Fibroblast of lung (primary cell): Measurements from ENCODE around the gene KRTAP4-9. TPM values are rescaled to one million over a fixed set of nuclear protein-coding genes. Genes with fewer than 3 reads are reported as not detected.
"Not testable (repeated sequence)": the region's sequence is repeated elsewhere in the genome, so short reads cannot be mapped to it uniquely, and the experiment has no call there.

ENCODE experiments used
- DNase-seq, 2 donors: peaks; one replicate each; pipeline versions ENCODE4 v3.0.0 to v3.0.0-alpha.2; 2010; ENCODE audit warnings: low read depth in 2 of 2
- H2AFZ ChIP-seq: 2 replicates; pipeline ENCODE4 v1.5.1; 2012; ENCODE audit warnings: low read length, control low read depth, inconsistent platforms
- H3K27ac ChIP-seq: 2 replicates; pipeline ENCODE4 v1.5.1; 2011; ENCODE audit warnings: low read length, control low read depth; ENCODE audit not compliant: insufficient read depth
- H3K27me3 ChIP-seq: 2 replicates; pipeline ENCODE4 v1.5.1; 2011; ENCODE audit warnings: mild to moderate bottlenecking, low read length; ENCODE audit not compliant: control insufficient read depth, insufficient read depth
- H3K36me3 ChIP-seq: 2 replicates; pipeline ENCODE4 v1.5.1; 2011; ENCODE audit warnings: low read length; ENCODE audit not compliant: control insufficient read depth, insufficient read depth
- H3K4me1 ChIP-seq: 2 replicates; pipeline ENCODE4 v1.5.1; 2011; ENCODE audit warnings: low read length; ENCODE audit not compliant: control insufficient read depth, insufficient read depth; ENCODE audit errors: extremely low read depth
- H3K4me2 ChIP-seq: 2 replicates; pipeline ENCODE4 v1.5.1; 2011; ENCODE audit warnings: low read length, control low read depth; ENCODE audit not compliant: insufficient read depth; ENCODE audit errors: extremely low read depth
- H3K4me3 ChIP-seq, 4 experiments: fragments of 200-600 bp in 1 of 4; sonication (generic) in 1 of 4; replicated peaks in 1 of 4; 2 replicates each; pipeline ENCODE4 v1.5.1; 2011 to 2016; ENCODE audit warnings: low read length in 4 of 4, low read depth in 3 of 4, mild to moderate bottlenecking in 3 of 4, control low read depth in 2 of 4, inconsistent platforms in 1 of 4, mixed read lengths in 1 of 4; ENCODE audit not compliant: insufficient read depth in 1 of 4; ENCODE audit errors: control extremely low read depth in 1 of 4
- H3K79me2 ChIP-seq: 2 replicates; pipeline ENCODE4 v1.5.1; 2012; ENCODE audit warnings: mild to moderate bottlenecking, low read length, inconsistent platforms; ENCODE audit not compliant: control insufficient read depth, insufficient read depth
- H3K9ac ChIP-seq: 2 replicates; pipeline ENCODE4 v1.5.1; 2011; ENCODE audit warnings: mild to moderate bottlenecking, low read length, control low read depth; ENCODE audit not compliant: insufficient read depth
- H3K9me3 ChIP-seq: 2 replicates; pipeline ENCODE4 v1.5.1; 2012; ENCODE audit warnings: low read depth, low read length; ENCODE audit not compliant: control insufficient read depth, insufficient read depth
- H4K20me1 ChIP-seq: 2 replicates; pipeline ENCODE4 v1.5.1; 2011; ENCODE audit warnings: low read length; ENCODE audit not compliant: control insufficient read depth, insufficient read depth; ENCODE audit errors: extremely low read depth
- EZH2 ChIP-seq: IDR thresholded peaks from 2 replicates; pipeline ENCODE4 v1.5.1; 2012; ENCODE audit warnings: low read length, control low read depth, mild to moderate bottlenecking; ENCODE audit errors: missing control alignments
- polyA minus RNA-seq: library from RNA; depleted of rRNA, polyadenylated mRNA; stranded (reverse); fragments of >200 nt; gene quantifications from 2 replicates; pipeline ENCODE4 v1.2.3, GENCODE V29; 2011; ENCODE audit warnings: low replicate concordance
- polyA plus RNA-seq, 2 donors: library from polyadenylated mRNA; depleted of rRNA in 1 of 2; stranded (reverse) in 1 of 2; unstranded in 1 of 2; fragments of >200 nt; gene quantifications; 2 replicates each; pipeline ENCODE4 v1.2.1, GENCODE V29; 2011 to 2012; ENCODE audit warnings: missing spikeins in 1 of 2
- total RNA-seq: library from RNA; depleted of rRNA; stranded (reverse); fragments of >200 nt; gene quantifications from 2 replicates; pipeline ENCODE4 v1.2.1, GENCODE V29; 2014
- TF ChIP-seq, protein P1 (sequence below), 2 donors: IDR thresholded peaks in 1 of 2; conservative IDR thresholded peaks in 1 of 2; 1 replicate in 1 of 2; 2 replicates in 1 of 2; pipeline ENCODE4 v1.5.1; 2011 to 2012; ENCODE audit warnings: low read length in 2 of 2, control low read depth in 1 of 2, inconsistent platforms in 1 of 2, low read depth in 1 of 2, mild to moderate bottlenecking in 1 of 2

The KRTAP4-9 gene
- total RNA-seq (not detected in 2 replicates), polyA plus RNA-seq (not detected in 2 replicates), polyA minus RNA-seq (not detected in 2 replicates)
- not detected in 2 replicates for polyA plus RNA-seq (2012)

DNA sequence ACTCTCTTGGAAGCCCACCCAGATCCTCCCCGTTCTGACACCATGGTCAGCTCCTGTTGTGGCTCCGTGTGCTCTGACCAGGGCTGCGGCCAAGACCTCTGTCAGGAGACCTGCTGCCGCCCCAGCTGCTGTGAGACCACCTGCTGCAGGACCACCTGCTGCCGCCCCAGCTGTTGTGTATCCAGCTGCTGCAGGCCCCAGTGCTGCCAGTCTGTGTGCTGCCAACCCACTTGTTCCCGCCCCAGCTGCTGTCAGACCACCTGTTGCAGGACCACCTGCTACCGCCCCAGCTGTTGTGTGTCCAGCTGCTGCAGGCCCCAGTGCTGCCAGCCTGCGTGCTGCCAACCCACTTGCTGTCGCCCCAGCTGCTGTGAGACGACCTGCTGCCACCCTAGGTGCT, at the start of gene KRTAP4-9:
TSS of gene KRTAP4-9 (plus strand) at position 43 of the 400 bp plus-strand sequence. CDS start at position 43, 0 bp downstream.
- H3K4me3 ChIP-seq, H3K27ac ChIP-seq, H3K27me3 ChIP-seq, H3K4me2 ChIP-seq, H4K20me1 ChIP-seq, H3K9ac ChIP-seq, H3K9me3 ChIP-seq, H3K4me1 ChIP-seq, H3K36me3 ChIP-seq, H2AFZ ChIP-seq, H3K79me2 ChIP-seq, DNase-seq: not testable (repeated sequence)

DNA sequence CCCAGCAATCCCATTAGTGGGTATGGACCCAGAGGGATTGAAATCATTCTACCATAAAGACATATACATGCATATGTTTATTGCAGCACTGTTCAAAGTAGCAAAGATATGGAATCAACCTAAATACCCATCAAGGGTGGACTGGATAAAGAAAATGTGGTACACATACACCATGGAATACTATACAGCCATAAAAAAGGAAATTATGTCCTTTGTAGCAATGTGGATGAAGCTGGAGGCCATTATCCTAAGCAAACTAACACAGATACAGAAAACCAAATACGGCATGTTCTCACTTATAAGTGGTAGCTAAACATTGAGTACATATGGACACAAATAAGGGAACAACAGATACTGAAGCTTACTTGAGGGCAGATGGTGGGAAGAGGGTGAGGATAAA, 47.6 kb upstream of the KRTAP4-9 start:
- Histone ChIP-seq H3K4me1 (peaks cover 29% of the 10 kb centered on the region), H3K27me3 (no peaks in the 10 kb centered on the region), H3K79me2 (no peaks in the 10 kb centered on the region), H4K20me1 (no peaks in the 10 kb centered on the region), H3K9ac (no peak overlapping the region), H3K4me2 (no peak overlapping the region), H3K4me3 (no peak overlapping the region), H3K9me3 (no peaks in the 10 kb centered on the region), H3K36me3 (no peaks in the 10 kb centered on the region), H3K27ac (no peak overlapping the region), H2AFZ (no peak overlapping the region)
- no peak for DNase-seq
- no peak for TF ChIP-seq EZH2
- TF ChIP-seq, protein P1, sequence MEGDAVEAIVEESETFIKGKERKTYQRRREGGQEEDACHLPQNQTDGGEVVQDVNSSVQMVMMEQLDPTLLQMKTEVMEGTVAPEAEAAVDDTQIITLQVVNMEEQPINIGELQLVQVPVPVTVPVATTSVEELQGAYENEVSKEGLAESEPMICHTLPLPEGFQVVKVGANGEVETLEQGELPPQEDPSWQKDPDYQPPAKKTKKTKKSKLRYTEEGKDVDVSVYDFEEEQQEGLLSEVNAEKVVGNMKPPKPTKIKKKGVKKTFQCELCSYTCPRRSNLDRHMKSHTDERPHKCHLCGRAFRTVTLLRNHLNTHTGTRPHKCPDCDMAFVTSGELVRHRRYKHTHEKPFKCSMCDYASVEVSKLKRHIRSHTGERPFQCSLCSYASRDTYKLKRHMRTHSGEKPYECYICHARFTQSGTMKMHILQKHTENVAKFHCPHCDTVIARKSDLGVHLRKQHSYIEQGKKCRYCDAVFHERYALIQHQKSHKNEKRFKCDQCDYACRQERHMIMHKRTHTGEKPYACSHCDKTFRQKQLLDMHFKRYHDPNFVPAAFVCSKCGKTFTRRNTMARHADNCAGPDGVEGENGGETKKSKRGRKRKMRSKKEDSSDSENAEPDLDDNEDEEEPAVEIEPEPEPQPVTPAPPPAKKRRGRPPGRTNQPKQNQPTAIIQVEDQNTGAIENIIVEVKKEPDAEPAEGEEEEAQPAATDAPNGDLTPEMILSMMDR (conservative IDR thresholded peaks at IDR 0.05 in 1 of 2, IDR thresholded peaks at IDR 0.05 in 1 of 2; ENCODE audit: low read depth in 1 of 2, low read length in 2 of 2): no peak

DNA sequence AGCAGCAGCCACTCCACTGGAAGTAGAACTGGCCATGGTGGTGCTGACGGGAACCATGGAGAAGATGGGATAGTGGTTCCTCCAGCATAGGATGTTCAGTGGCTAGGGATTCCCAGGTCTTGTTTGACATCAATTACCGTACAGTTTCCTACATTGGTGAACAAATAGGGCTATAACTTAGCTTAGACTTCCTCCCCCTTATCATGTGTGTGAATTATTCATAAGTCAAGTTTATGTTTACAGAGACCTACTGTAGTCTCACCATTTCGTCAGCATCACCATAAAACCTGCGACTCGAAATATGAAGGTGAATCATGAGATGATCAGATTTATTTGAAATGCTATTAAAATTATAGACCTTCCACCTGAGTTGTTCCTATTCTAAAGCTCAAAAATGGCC, 46.4 kb upstream of the KRTAP4-9 start:
- H3K79me2 ChIP-seq: no peaks in the 10 kb centered on the region
- no peak overlapping the region for H3K4me3 ChIP-seq
- H2AFZ ChIP-seq: no peak overlapping the region
- no peak overlapping the region for H3K4me2 ChIP-seq
- H3K9me3 ChIP-seq: no peaks in the 10 kb centered on the region
- DNase-seq: peak in 1 of 2 donors; percentile 38
- H3K9ac ChIP-seq: no peak overlapping the region
- TF ChIP-seq, protein P1 (conservative IDR thresholded peaks at IDR 0.05 in 1 of 2, IDR thresholded peaks at IDR 0.05 in 1 of 2; ENCODE audit: low read depth in 1 of 2, low read length in 2 of 2): no peak
- no peak for TF ChIP-seq EZH2
- H3K27me3 ChIP-seq: no peaks in the 10 kb centered on the region
- H4K20me1 ChIP-seq: no peaks in the 10 kb centered on the region
- H3K27ac ChIP-seq: peak overlapping the region; percentile 73
- H3K4me1 ChIP-seq: peaks cover 31% of the 10 kb centered on the region
- H3K36me3 ChIP-seq: no peaks in the 10 kb centered on the region

DNA sequence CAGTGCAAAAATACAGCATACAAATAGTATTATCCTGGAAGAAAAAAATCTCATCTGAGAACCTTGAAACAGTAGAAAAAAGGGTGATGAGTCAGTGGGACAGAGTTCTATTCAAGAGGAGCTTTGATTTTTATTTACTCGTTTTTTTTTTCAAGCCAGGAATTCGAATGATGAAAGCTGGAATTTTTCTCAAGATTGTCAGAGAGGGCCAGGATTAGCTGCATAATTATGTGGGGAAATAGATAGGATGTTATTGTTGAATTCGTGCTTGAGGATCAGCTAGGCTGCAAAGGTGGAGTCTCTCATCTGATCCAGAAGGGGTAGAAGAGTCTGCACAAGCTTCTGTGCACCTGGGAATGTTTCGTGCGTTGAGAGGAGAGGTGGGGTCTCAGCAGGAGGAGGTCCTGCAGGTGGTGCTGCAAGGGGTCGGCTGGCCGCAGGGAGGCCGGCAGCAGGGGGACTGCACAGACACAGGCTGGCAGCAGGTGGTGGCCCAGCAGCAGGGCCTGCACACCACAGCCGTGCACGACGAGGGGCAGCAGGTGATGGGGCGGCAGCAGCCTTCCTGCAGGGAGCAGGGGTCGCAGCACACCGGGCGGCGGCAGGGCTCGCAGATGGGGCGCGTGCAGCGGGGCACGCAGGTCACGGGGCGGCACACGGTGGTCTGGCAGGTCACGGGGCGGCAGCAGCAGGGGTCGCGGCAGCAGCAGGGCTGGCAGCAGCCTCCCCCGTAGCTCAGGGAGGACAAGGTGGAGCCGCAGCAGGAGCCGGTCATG, 45.7 kb upstream of the KRTAP4-9 start:
- H2AFZ ChIP-seq, H3K36me3 ChIP-seq, H3K9ac ChIP-seq, H3K79me2 ChIP-seq, H3K9me3 ChIP-seq, H4K20me1 ChIP-seq, H3K4me3 ChIP-seq, H3K27me3 ChIP-seq: not testable (repeated sequence)
- Histone ChIP-seq H3K4me1 (peaks cover 31% of the 10 kb centered on the region), H3K27ac (peak overlapping the region; percentile 77), H3K4me2 (peak overlapping the region; percentile 32)
- DNase-seq: peak; percentile 21 to 92
